MCF 10A (cell line): ENCODE measurements around the gene C14orf132. TPM values are rescaled to one million over a fixed set of nuclear protein-coding genes. Genes with fewer than 3 reads are reported as not detected.

Experiments used
- BruUV-seq: library from RNA; stranded (reverse); fragments of 400-500 nt; replicated peaks from 2 replicates; lab custom pipeline; 2021; lab: Mats Ljungman, UMichigan
- CTCF ChIA-PET: fragments of 300-600 bp; sonication (Branson Sonifier 250); formaldehyde crosslinking; extraction: SDS; loops from one replicate; lab custom pipeline; 2021; ENCODE audit warnings: antibody characterized with exemption, inconsistent platforms; lab: Yijun Ruan, JAX
- POLR2A ChIA-PET: fragments of 300-600, 350-650 bp; sonication (Branson Sonifier 250); formaldehyde crosslinking; extraction: SDS; loops from one replicate; lab custom pipeline; 2020; ENCODE audit warnings: antibody characterized with exemption, inconsistent platforms; lab: Yijun Ruan, JAX
- DNase-seq: peaks from one replicate; pipeline ENCODE4 v3.0.0-alpha.2; 2018; ENCODE audit not compliant: unreplicated experiment
- H3K27ac Mint-ChIP-seq: one replicate; pipeline ENCODE4 v1.8.0; 2022; ENCODE audit warnings: mild to moderate bottlenecking, low read depth, mixed read lengths; ENCODE audit not compliant: unreplicated experiment
- H3K27me3 Mint-ChIP-seq: one replicate; pipeline ENCODE4 v1.8.0; 2022; ENCODE audit warnings: mixed read lengths; ENCODE audit not compliant: insufficient read depth, unreplicated experiment
- H3K36me3 Mint-ChIP-seq: one replicate; pipeline ENCODE4 v1.8.0; 2022; ENCODE audit warnings: mild to moderate bottlenecking, moderate library complexity, mixed read lengths; ENCODE audit not compliant: insufficient read depth, unreplicated experiment
- H3K4me1 Mint-ChIP-seq: one replicate; pipeline ENCODE4 v1.8.0; 2022; ENCODE audit warnings: mixed read lengths; ENCODE audit not compliant: insufficient read depth, unreplicated experiment
- H3K4me3 Mint-ChIP-seq: one replicate; pipeline ENCODE4 v1.8.0; 2022; ENCODE audit warnings: mild to moderate bottlenecking, moderate library complexity, mixed read lengths; ENCODE audit not compliant: unreplicated experiment
- H3K9me3 Mint-ChIP-seq: one replicate; pipeline ENCODE4 v1.8.0; 2022; ENCODE audit warnings: mixed read lengths; ENCODE audit not compliant: unreplicated experiment
- intact Hi-C: fragments of 100-400 bp; cut with micrococcal nuclease; formaldehyde crosslinking; loops from 2 replicates; pipeline ENCODE4 v1.14.1; 2022
- total RNA-seq: library from RNA; stranded (reverse); gene quantifications from 2 replicates; pipeline ENCODE4 v1.2.3, GENCODE V29; 2022
- TF ChIP-seq, protein P1 (sequence below): fragments of 200-600 bp; IDR thresholded peaks from one replicate; pipeline ENCODE4 v1.8.0; 2022; ENCODE audit warnings: antibody characterized with exemption, mild to moderate bottlenecking; ENCODE audit not compliant: unreplicated experiment

C14orf132 gene
- total RNA-seq, 1 experiment from 2014 or later: not detected

DNA sequence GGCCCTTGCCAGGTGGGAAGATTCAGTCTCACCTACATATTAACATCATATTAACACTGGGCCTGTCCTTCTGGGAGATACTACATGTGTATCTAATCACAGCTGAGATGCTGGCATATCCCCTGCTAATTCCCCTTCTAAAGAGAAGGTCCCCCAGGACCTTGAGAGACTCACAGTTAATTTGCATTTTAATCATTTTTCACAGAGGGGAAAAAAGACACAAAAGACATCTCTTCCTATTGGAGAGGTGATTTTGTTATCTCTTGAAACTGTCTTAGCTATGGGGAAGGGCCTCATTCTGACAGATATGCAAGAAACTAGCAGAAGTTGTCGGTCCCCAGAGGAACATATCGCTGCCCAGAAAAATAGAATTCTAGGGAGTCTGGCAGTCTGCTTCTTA lies 7.5 kb downstream of the C14orf132 start:
- BruUV-seq: no TSS peak
- intact Hi-C loops: no loop called here
- DNase-seq: no peak
- Mint-ChIP-seq H3K27me3 (peaks cover 22% of the 10 kb centered on the region), H3K9me3 (no peaks in the 10 kb centered on the region), H3K36me3 (no peaks in the 10 kb centered on the region), H3K27ac (no peak overlapping the region), H3K4me3 (no peak overlapping the region), H3K4me1 (no peaks in the 10 kb centered on the region)
- POLR2A ChIA-PET: no interaction called here
- TF ChIP-seq, protein P1, sequence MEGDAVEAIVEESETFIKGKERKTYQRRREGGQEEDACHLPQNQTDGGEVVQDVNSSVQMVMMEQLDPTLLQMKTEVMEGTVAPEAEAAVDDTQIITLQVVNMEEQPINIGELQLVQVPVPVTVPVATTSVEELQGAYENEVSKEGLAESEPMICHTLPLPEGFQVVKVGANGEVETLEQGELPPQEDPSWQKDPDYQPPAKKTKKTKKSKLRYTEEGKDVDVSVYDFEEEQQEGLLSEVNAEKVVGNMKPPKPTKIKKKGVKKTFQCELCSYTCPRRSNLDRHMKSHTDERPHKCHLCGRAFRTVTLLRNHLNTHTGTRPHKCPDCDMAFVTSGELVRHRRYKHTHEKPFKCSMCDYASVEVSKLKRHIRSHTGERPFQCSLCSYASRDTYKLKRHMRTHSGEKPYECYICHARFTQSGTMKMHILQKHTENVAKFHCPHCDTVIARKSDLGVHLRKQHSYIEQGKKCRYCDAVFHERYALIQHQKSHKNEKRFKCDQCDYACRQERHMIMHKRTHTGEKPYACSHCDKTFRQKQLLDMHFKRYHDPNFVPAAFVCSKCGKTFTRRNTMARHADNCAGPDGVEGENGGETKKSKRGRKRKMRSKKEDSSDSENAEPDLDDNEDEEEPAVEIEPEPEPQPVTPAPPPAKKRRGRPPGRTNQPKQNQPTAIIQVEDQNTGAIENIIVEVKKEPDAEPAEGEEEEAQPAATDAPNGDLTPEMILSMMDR: no peak
- CTCF ChIA-PET: interaction anchor here (0.6 to 3.3 kb wide), 4 partner anchors 10 to 230 kb away, joined by 3 to 12 read pairs (median 3); no protein-coding TSS in a partner anchor

DNA sequence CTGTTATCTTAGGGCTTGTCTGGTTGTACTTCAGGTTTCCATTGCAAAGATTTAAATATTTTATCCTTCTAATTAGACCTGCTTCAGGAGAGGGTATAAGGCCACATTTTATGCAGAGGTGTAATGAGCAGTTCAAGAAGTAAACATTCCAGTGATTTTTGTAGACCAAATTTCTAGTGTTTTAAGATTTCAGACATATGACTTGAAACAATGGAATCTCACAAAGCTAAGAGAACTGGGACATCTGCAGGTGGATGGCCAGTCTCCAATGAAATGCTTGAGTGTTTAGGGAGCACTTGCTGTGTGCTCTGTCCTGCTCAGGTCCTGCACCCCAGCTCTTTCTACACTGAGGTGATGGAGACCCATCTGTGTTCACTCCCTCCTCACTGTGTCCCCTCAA lies 7.9 kb downstream of the C14orf132 start:
- no TSS peak for BruUV-seq
- no peak for DNase-seq
- Mint-ChIP-seq H3K9me3 (no peaks in the 10 kb centered on the region), H3K36me3 (no peaks in the 10 kb centered on the region), H3K4me3 (no peak overlapping the region), H3K27ac (no peak overlapping the region), H3K4me1 (no peaks in the 10 kb centered on the region), H3K27me3 (peaks cover 22% of the 10 kb centered on the region)
- ChIA-PET CTCF (interaction anchor here (0.6 to 3.3 kb wide), 3 partner anchors 10 to 865 kb away, joined by 3 to 12 read pairs (median 3); no protein-coding TSS in a partner anchor), POLR2A (no interaction called here)
- TF ChIP-seq, protein P1: no peak
- intact Hi-C loops: no loop called here

DNA sequence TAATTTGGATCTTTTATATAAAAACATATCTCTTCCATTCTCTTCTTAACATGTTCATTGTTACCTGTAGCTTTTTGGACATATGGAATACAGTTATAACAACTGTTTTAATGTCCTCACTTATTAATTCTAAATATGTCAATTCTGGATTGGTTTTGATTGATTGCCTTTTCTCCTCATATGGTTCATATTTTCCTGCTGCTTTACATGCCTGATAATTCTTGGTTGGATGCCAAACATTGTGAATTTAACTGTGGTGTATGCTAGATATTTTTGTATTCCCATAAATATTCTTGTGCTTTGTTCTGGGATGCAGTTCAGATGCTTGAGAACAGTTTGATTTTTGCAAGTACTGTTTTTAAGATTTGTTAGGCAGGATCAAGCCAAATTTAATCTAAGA lies 10.8 kb downstream of the C14orf132 start:
- TF ChIP-seq, protein P1: no peak
- no peak overlapping the region for H3K4me3 Mint-ChIP-seq
- H3K36me3 Mint-ChIP-seq: no peaks in the 10 kb centered on the region
- DNase-seq: no peak
- ChIA-PET POLR2A (no interaction called here), CTCF (interaction anchor here (0.7 kb wide), 2 partner anchors 262 to 276 kb away, joined by 3 to 4 read pairs; no protein-coding TSS in a partner anchor)
- intact Hi-C loops: no loop called here
- peaks cover 5% of the 10 kb centered on the region for H3K4me1 Mint-ChIP-seq
- no peaks in the 10 kb centered on the region for H3K9me3 Mint-ChIP-seq
- H3K27ac Mint-ChIP-seq: no peak overlapping the region
- peaks cover 26% of the 10 kb centered on the region for H3K27me3 Mint-ChIP-seq
- no TSS peak for BruUV-seq

DNA sequence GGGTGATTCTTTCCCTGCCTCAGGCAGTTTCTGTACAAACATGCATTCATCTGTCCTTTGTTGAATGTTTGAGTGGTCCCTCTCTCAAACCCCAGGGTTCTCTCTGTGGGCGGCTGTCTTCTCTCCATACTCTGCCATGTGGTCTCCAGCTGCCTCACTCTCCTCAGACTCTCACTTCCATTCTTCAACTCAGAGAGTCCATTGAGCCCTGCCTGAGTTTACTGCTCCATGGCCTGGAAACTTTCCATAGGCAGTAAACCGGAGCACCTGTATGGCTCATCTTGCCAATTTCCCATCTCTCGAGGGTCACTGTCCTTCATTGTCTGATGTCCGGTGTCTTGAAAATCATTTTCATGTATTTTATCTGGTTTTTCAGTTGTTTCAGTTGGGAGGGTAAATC lies 11.3 kb downstream of the C14orf132 start:
- Mint-ChIP-seq H3K27ac (no peak overlapping the region), H3K4me3 (no peak overlapping the region), H3K36me3 (no peaks in the 10 kb centered on the region), H3K4me1 (peaks cover 5% of the 10 kb centered on the region), H3K27me3 (peaks cover 26% of the 10 kb centered on the region), H3K9me3 (no peaks in the 10 kb centered on the region)
- ChIA-PET CTCF (interaction anchor here (0.6 to 3.2 kb wide), 3 partner anchors 17 to 285 kb away, joined by 3 to 16 read pairs (median 3); no protein-coding TSS in a partner anchor), POLR2A (no interaction called here)
- TF ChIP-seq, protein P1: no peak
- BruUV-seq: no TSS peak
- DNase-seq: no peak
- intact Hi-C loops: no loop called here
